Lung (tissue), 12 donors: ENCODE results near the gene KIZ. TPM values are rescaled to one million over a fixed set of nuclear protein-coding genes. Genes with fewer than 3 reads are reported as not detected.

Experiments
- ATAC-seq: fragments of 200-7000 bp; cut with Tn5 transposase; one replicate; pipeline ENCODE4 v1.9.1; 2020; ENCODE audit warnings: moderate number of reproducible peaks; ENCODE audit not compliant: insufficient read depth, low FRiP score
- DNase-seq, 3 donors: peaks; one replicate each; pipeline ENCODE4 v3.0.0-alpha.2; 2013 to 2017
- H3K27ac ChIP-seq, 2 donors: one replicate each; pipeline ENCODE4 v1.5.1; 2013; ENCODE audit warnings: mild to moderate bottlenecking in 2 of 2, moderate library complexity in 2 of 2, control low read depth in 1 of 2, inconsistent platforms in 1 of 2, low read depth in 1 of 2, low read length in 1 of 2
- H3K27me3 ChIP-seq, 3 donors: one replicate each; pipeline ENCODE4 v1.5.1; 2013; ENCODE audit warnings: low read length in 2 of 3; ENCODE audit not compliant: control insufficient read depth in 3 of 3, insufficient read depth in 3 of 3
- H3K36me3 ChIP-seq, 4 donors: one replicate each; pipeline ENCODE4 v1.5.1; 2013; ENCODE audit warnings: low read length in 4 of 4, mild to moderate bottlenecking in 1 of 4, moderate library complexity in 1 of 4; ENCODE audit not compliant: control insufficient read depth in 4 of 4, insufficient read depth in 4 of 4
- H3K4me1 ChIP-seq, 5 donors: one replicate each; pipeline ENCODE4 v1.5.1; 2013; ENCODE audit warnings: low read length in 5 of 5, mild to moderate bottlenecking in 2 of 5, moderate library complexity in 1 of 5; ENCODE audit not compliant: control insufficient read depth in 5 of 5, insufficient read depth in 5 of 5
- H3K4me3 ChIP-seq: one replicate; pipeline ENCODE4 v1.5.1; 2013; ENCODE audit warnings: mild to moderate bottlenecking, control low read depth, moderate library complexity
- H3K9ac ChIP-seq, 2 donors: one replicate each; pipeline ENCODE4 v1.5.1; 2013; ENCODE audit warnings: low read length in 2 of 2, control low read depth in 1 of 2; ENCODE audit not compliant: insufficient read depth in 1 of 2
- H3K9me3 ChIP-seq, 4 donors: one replicate each; pipeline ENCODE4 v1.5.1; 2013; ENCODE audit warnings: low read length in 3 of 4, mild to moderate bottlenecking in 1 of 4, moderate library complexity in 1 of 4; ENCODE audit not compliant: control insufficient read depth in 4 of 4, insufficient read depth in 3 of 4
- CTCF ChIP-seq: IDR thresholded peaks from 2 replicates; pipeline ENCODE4 v1.5.1; 2012; ENCODE audit warnings: mild to moderate bottlenecking; ENCODE audit errors: control extremely low read depth, extremely low read depth
- WGBS, 2 donors: extraction: QIAGEN DNeasy Blood & Tissue Kit; methylation state at CpG; one replicate each; pipeline ENCODE4 v1.1.7; 2013; 5-methylcytosine and 5-hydroxymethylcytosine counted together
- polyA plus RNA-seq, 2 donors: library from polyadenylated mRNA; stranded (reverse); fragments of 200-250 nt; gene quantifications; one replicate each; pipeline ENCODE4 v1.2.1, GENCODE V29; 2013
- total RNA-seq, 2 donors: library from RNA; depleted of rRNA in 1 of 2; stranded (reverse); fragments of >200 nt in 1 of 2; gene quantifications; one replicate each; pipeline ENCODE4 v1.2.1, GENCODE V29; 2014 to 2021
- donor health status: control.
- donor health status: control.
- donor health status: Bipolar disorder and iron deficiency.
- donor health status: healthy.
- donor health status: DM: yes; HTN: yes; CAD: no.

Gene KIZ
- total and polyA plus RNA-seq, 4 donors = 4.1 to 22.5 (median 9.1) TPM

- Histone ChIP-seq H3K9me3 (peaks cover 0 to 2% (median 0%) of the 10 kb centered on the region in 4 donors), H3K9ac (no peak overlapping the region), H3K4me3 (no peak overlapping the region), H3K36me3 (no peaks in the 10 kb centered on the region), H3K4me1 (no peaks in the 10 kb centered on the region), H3K27ac (no peak overlapping the region), H3K27me3 (peaks cover 0 to 37% (median 19%) of the 10 kb centered on the region in 3 donors)
- no peak for TF ChIP-seq CTCF
- 23 to 30% methylated on average over 2 of the region's 2 CpGs for WGBS, 2 donors
- ATAC-seq = no peak
- DNase-seq = no peak
Observed at GRCh38 chr20:21083825-21084325, 42.0 kb upstream of the KIZ start.

DNA sequence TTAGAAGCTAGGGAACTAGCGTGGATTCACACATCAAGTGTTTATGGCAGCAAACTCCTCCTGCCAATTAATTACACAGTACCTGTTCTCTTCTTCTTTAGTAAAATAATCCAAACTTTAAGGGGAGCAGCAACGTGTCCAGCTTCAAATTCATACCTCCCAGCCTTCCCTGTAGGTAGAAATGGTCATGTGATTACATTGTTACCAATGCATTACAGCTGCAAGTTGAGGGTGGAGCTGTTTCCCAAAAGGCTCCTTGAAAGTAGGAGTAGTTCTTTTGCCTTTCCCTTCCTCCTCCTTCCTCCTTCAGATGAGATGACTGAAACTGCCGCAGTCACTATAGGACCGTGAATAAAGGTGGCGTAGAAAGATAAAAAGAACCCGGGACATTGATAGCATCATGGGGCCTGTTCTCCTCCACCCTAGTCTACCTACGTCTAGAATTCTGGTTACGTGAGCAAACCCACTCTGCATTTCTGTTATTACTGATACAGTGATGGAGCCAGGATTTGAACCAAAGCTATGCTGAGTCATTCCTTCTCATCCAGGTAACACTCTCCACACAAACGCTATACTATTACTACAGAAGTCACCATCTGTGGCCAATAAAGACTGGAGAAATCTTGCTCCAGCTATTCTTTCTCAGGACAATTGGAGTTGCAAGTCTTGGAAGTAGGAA is 37.9 kb upstream of the KIZ start:
- Histone ChIP-seq H3K9me3 (peaks cover 0 to 2% (median 0%) of the 10 kb centered on the region in 4 donors), H3K27me3 (peaks cover 12 to 65% (median 37%) of the 10 kb centered on the region in 3 donors), H3K36me3 (no peaks in the 10 kb centered on the region), H3K27ac (no peak overlapping the region), H3K4me3 (no peak overlapping the region), H3K9ac (no peak overlapping the region), H3K4me1 (peaks cover 0 to 8% (median 6%) of the 10 kb centered on the region in 5 donors)
- WGBS, 2 donors = 83 to 85% methylated on average over 9 of the region's 9 CpGs
- no peak for ATAC-seq
- no peak for DNase-seq
- TF ChIP-seq CTCF = no peak

GRCh38 chr20:21089391-21089790 is 36.5 kb upstream of the KIZ start:
- Histone ChIP-seq H3K9ac (no peak overlapping the region), H3K27ac (no peak overlapping the region), H3K36me3 (no peaks in the 10 kb centered on the region), H3K27me3 (peaks cover 12 to 77% (median 50%) of the 10 kb centered on the region in 3 donors), H3K4me1 (peaks cover 0 to 8% (median 6%) of the 10 kb centered on the region in 5 donors), H3K9me3 (no peaks in the 10 kb centered on the region), H3K4me3 (no peak overlapping the region)
- ATAC-seq (no peak), DNase-seq (no peak)
- no peak for TF ChIP-seq CTCF
- 52 to 60% methylated on average over 8 of the region's 8 CpGs for WGBS, 2 donors
